HG02852 (cell line): ENCODE data around the gene TECPR2.

Source experiments
- ATAC-seq: cut with Tn5 transposase; IDR thresholded peaks from one replicate; pipeline ENCODE4 v1.9.1; 2021; ENCODE audit warnings: mild to moderate bottlenecking, moderate library complexity; ENCODE audit not compliant: unreplicated experiment

TECPR2 gene

DNA sequence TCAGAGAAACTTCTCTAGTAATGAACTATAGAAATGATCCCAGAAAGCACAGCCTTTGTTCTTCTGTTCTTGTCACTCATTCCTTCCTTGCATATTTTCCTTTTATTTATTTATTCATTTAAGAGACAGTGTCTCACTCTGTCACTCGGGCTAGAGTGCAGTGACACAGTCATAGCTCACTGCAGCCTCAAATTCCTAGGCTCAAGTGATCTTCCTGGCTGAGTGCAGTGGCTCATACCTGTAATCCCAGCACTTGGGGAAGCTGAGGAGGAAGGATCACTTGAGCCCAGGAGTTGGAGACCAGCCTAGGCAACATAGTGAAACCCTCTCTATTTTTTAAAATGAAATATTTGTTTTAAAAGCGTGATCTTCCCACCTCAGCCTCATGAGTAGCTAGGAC is 11.5 kb downstream of the TECPR2 start:
- no peak for ATAC-seq

GRCh38 chr14:102375119-102375518 is 12.4 kb downstream of the TECPR2 start:
- no peak for ATAC-seq

- no peak for ATAC-seq
These were observed 15.0 kb downstream of the TECPR2 start for GRCh38 chr14:102377696-102378095.

- no peak for ATAC-seq
These were observed 16.1 kb downstream of the TECPR2 start for GRCh38 chr14:102378830-102379229.

- ATAC-seq: no peak
These were observed 24.3 kb downstream of the TECPR2 start for GRCh38 chr14:102387086-102387485.

DNA sequence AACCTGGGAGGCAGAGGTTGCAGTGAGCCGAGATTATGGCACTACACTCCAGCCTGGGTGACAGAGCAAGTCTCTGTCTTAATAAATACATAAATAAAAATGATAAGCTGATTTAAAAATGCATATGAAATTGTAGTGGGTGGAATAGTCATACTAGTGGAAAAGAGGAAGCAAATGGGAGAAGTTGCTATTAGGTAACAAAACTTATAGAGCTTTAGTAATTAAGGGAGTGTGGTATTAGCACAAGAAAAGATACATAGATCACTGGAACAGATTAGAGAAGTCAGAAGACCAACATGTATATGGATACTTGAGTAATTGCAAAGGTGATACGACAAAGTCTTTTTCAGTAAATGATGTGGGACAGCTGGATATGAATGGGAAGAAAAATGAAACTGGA is 26.5 kb downstream of the TECPR2 start:
- no peak for ATAC-seq

DNA sequence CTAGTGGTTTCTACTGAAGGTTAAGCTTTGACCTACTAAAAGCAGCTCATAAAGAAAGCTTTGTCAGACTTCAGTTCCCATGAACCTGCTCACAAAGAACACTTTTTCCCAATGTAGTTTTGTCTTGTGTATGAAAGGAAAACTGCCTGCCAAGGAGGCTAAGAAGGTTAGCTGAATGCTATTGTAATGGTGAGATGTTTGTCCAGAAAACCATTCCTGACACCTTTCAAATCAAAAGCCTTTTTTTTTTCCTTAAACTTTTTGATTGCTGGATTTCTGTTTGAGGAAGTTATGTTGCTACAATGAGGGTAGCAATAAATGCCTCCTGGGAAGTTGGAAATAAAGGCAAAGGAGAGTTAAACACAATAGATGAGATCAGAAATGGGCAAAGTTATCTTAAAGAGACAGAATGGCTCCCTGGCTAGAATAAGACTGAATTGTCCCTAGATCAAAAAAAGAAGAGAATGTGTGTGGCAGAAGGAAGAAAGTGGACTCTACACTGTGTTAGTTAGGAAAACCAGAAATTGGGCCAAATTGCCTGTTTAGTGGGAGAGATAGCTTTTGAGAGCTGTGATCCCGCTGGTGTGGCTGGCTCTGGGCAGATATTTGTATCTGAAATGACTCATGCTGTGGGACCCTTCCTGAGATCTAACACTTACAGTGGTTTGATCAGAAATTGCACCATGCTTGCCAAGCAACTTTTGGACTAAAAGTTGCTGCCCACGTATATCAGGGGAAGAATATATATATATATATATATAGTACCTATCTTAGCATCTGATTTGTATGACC is 27.5 kb downstream of the TECPR2 start:
- ATAC-seq: no peak

DNA sequence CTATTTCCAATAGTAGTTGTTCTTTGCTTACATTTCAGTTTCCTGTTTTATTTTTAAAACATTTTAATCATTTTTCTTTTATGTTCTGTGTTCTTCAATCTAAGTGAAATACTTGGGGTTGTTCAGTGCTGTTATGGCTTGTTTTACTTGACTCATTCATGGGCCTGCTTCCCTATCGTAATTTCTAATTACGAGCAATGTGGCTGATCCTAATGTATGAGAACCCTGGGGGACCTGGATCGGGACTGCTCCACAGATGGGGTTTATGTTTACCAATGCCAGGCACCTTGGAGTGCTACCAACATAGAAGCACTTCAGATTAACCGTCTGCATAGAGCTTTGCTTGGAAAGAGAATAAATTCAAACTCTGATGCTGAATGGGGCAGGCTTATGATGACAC is 29.8 kb downstream of the TECPR2 start:
- ATAC-seq: no peak

- ATAC-seq: no peak
These were observed 32.1 kb downstream of the TECPR2 start for GRCh38 chr14:102394717-102395375.

DNA sequence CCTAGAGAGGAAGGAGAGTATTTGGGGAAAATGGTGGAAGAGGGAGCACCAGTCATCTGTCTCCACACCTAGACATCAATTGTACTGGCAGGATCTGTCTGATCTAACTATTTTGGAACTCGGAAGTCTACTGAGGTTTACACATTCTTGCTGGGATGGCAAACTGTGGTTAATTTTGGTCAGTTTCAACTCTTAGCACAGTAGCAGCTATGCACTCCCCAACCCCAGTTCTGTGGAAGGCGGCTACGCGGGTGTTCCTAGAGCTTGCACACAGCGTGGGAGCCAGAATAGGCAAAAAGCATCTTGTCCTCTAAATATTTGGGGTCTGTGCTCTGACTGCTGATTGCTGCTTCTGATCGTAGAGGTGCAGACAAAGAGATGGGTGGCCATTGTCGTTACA is 33.8 kb downstream of the TECPR2 start:
- no peak for ATAC-seq

DNA sequence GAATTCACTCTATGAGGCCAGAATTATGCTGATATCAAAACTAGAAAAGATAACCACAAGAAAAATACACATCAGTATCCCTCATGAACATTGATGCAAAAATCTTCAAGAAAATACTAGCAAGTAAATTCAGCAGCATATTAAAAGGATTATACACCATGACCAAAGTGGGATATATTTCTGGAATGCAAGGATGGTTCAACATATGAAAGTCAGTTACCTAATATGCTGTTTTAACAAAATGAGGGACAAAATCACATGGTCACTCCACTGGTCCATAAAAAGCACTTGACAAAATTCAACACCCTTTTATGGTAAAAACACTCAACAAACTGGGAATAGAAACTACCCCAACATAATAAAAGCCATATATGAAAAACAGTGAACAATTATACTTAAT is 40.3 kb downstream of the TECPR2 start:
- ATAC-seq: no peak

GRCh38 chr14:102407258-102407657 is 44.5 kb downstream of the TECPR2 start:
- no peak for ATAC-seq

GRCh38 chr14:102408724-102409123 is 46.0 kb downstream of the TECPR2 start:
- ATAC-seq: no peak

DNA sequence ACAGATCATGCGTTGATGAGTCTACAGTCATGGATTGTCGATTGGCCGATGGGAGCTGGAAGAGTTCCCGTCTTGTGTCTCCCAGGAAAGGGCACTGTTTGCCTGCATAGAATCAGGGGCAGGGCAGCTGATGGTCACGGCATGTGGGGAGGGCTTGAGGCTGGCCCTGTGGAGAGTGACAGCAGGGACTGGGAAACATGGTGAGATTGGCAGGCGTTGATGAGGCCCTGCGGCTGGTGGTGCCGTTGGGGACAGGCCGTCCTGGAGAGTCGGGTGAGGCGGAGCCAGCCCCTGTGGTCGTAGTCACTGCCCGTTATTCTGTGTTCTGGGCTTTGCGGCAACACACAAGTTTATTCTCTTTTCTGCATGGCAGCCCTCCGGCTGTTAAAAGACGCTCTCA is 52.9 kb downstream of the TECPR2 start:
- ATAC-seq: no peak

DNA sequence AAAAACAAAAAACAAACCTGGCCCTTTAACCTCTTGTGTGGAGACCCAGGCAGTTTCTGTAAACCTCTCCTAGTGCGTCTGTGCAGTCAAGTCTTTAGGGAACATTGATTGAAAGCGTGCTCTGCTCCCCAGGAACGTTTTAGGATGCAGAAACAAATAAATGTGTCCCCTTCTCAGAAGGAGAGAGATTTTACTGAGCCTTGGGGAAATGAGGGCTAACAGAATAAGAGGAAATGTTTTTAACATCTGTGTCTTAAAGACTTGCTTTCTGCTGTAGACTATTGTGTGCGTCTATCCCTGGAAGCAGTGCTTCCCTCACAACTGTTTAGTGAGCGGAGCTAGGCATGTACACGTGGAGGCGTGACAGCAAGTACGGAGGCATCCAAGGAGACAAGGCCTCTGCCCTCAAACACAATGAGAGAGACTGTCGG is 54.3 kb downstream of the TECPR2 start:
- ATAC-seq: no peak

DNA sequence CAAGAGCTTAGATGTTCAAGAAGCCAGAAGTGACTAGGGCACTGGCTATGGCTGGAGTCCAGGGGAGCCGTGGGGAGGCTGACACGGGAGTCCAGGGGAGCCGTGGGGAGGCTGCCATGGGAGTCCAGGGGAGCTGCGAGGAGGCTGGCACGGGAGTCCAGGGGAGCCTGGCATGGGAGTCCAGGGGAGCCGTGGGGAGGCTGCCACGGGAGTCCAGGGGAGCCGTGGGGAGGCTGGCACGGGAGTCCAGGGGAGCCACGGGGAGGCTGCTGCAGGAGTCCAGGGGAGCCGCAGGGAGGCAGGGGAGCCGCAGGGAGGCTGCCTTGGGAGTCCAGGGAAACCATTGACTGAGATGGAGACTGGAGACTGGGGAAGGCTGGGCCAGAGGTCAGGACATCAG is 54.9 kb downstream of the TECPR2 start:
- ATAC-seq: no peak

- no peak for ATAC-seq
These were observed 55.6 kb downstream of the TECPR2 start for GRCh38 chr14:102418169-102418852.

DNA sequence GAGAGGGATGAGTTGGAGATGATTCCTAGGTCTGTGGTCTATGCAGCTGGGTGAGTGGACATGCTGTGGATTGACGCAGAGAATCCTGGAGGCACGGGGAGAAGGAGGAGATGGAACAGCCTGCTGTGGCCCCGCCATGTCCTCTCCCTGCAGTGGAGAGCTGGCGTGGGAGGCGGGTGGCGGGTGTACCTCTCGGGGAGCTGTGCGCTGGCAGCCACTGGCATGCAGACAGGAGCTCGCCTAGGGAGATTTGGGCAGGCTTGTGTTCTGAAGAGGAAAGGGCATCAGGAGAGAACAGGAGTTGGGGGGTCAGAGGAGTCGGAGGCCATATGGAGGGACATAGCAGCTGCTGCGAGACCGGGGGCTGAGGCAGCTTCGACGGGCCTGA is 56.1 kb downstream of the TECPR2 start:
- no peak for ATAC-seq

GRCh38 chr14:102419276-102419675 is 56.5 kb downstream of the TECPR2 start:
- ATAC-seq: no peak

DNA sequence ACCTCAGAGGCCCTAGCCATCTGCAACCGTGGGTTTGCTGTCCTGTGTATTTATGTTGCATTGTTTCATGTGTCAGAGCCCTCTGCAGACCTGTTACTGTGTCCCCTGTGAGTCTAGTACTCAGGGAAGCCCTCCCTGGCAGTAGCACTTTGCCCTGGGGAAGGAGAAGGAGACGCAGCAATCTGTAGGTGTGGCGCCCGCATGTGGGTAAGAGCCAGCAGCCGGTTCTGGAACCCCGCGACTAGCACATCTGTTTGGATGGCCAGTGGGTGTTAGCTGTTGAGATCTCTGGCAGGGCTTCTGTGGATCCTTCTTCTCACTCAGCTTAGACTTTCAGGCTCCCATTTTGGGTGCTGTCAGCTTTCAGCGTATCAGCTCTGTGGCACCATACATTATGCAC is 57.0 kb downstream of the TECPR2 start:
- no peak for ATAC-seq

DNA sequence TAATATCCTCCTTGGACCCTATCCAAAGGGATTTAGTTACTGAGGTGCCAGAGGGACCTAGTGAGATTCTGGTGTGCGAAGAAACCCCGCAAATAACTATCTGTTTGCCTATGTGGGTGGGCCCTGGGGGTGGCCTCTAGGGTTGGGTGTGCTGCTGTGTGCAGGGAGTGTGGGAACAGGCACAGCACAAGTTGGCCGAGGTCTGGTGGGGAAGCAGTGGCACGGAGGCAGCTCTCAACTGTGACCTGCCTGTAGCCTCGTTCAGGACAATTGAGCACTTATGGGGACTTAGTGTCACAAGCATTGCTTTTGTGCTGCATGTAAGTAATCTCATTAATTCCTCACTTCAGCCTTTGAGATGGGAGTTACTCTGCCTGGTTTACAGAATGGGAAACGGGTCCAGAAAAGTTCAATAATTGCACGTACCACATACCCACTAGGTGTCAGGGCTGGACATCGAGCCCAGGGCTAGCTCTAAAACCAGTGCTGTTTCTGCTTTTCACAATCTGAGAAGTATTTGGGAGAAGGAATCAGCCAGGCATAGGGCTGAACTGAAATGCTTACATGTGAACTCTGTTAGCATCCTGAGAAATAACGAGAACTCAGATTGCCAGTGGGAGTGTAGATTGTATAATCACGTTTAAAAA is 58.8 kb downstream of the TECPR2 start:
- no peak for ATAC-seq

GRCh38 chr14:102424520-102424919 is 61.8 kb downstream of the TECPR2 start:
- no peak for ATAC-seq
